DND-41 (cell line): ENCODE results near the gene PIK3AP1.

ENCODE experiments used
- EZH2 ChIP-seq: IDR thresholded peaks from 3 replicates; pipeline ENCODE4 v1.6.1; 2012; ENCODE audit warnings: borderline replicate concordance, low read depth, mild to moderate bottlenecking, moderate library complexity, low read length, inconsistent platforms; ENCODE audit not compliant: severe bottlenecking
- TF ChIP-seq, protein P1 (sequence below): IDR thresholded peaks from 2 replicates; pipeline ENCODE4 v1.5.1; 2012; ENCODE audit warnings: borderline replicate concordance, low read length, moderate library complexity, mild to moderate bottlenecking; ENCODE audit not compliant: poor library complexity, severe bottlenecking; ENCODE audit errors: extremely low read depth

DNA sequence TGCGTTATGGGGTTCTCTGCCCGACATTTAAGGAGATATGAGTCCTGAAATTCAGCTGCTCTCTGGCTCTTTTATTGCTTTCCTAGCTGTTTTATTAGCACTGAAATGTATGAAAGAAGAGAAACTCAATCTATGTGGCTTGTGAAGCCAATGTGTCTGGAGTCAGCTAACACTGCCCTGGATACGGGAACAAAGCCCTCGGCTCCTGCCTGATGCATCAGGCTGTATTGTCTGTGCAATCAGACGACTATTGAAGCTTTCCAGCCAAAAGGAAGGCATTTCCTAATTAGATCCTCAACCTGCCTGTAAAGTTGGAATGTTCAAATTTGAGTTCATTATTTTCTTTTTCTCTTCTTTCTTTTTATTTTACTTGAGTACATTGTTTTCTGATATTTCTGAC, 111.5 kb downstream of the PIK3AP1 start:
- TF ChIP-seq, protein P1, sequence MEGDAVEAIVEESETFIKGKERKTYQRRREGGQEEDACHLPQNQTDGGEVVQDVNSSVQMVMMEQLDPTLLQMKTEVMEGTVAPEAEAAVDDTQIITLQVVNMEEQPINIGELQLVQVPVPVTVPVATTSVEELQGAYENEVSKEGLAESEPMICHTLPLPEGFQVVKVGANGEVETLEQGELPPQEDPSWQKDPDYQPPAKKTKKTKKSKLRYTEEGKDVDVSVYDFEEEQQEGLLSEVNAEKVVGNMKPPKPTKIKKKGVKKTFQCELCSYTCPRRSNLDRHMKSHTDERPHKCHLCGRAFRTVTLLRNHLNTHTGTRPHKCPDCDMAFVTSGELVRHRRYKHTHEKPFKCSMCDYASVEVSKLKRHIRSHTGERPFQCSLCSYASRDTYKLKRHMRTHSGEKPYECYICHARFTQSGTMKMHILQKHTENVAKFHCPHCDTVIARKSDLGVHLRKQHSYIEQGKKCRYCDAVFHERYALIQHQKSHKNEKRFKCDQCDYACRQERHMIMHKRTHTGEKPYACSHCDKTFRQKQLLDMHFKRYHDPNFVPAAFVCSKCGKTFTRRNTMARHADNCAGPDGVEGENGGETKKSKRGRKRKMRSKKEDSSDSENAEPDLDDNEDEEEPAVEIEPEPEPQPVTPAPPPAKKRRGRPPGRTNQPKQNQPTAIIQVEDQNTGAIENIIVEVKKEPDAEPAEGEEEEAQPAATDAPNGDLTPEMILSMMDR = no peak
- TF ChIP-seq EZH2 = no peak
